Left ventricle myocardium superior (tissue), 1 donor: ENCODE measurements around the gene LRRK1. TPM values are rescaled to one million over a fixed set of nuclear protein-coding genes. Genes with fewer than 3 reads are reported as not detected.

Experiments
- ATAC-seq: fragments of 200-7000 bp; cut with Tn5 transposase; one replicate; pipeline ENCODE4 v1.9.1; 2020; ENCODE audit warnings: mild to moderate bottlenecking, moderate library complexity
- DNase-seq: peaks from one replicate; pipeline ENCODE4 v3.0.0-alpha.2; 2020
- intact Hi-C: fragments of 100-400 bp; cut with micrococcal nuclease; formaldehyde crosslinking; loops from one replicate; pipeline ENCODE4 v1.11.0; 2022
- total RNA-seq: library from RNA; stranded (reverse); fragmentation: NEBNext Ultra II Directional; extraction: Animal tissue kit (Norgen Biotek cat#: 25700); gene quantifications from one replicate; pipeline ENCODE4 v1.2.1, GENCODE V29; 2021
- donor health status: DM: no; HTN: yes; CAD: no; lungs with severe emphysema.

Gene LRRK1
- total RNA-seq, 1 donor from 2014 or later, result 2.3 TPM

- no peak for DNase-seq
- intact Hi-C loops, result no loop called here
Measured at GRCh38 chr15:100930306-100930848, 11.2 kb downstream of the LRRK1 start.

GRCh38 chr15:100931143-100931890 lies 12.2 kb downstream of the LRRK1 start:
- DNase-seq, result no peak
- intact Hi-C loops, result no loop called here
- no peak for ATAC-seq

More at GRCh38 chr15:100930306-100930848, 11.2 kb downstream of the LRRK1 start:
- ATAC-seq, result no peak

GRCh38 chr15:100932676-100933348 lies 13.7 kb downstream of the LRRK1 start:
- DNase-seq, result no peak
- ATAC-seq, result no peak
- intact Hi-C loops, result no loop called here

DNA sequence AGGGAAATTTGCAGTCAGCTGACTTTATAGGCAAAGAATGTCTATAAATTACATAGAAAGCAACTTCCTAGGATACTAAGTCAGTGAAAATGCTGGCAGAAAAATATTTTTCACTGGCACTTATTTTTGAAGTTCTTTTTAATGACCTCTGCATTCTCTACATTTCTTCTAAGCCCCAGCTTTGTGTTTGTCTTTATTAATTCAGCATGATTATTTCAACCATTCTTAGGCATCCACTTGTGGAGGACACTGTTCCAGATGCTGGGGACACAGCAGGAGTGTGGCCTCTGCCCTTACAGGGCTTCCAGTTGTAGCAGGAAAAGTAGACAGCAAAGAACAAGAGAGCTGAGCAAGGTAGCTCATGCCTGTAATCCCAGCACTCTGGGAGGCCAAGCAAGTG lies 15.0 kb downstream of the LRRK1 start:
- DNase-seq, result no peak
- intact Hi-C loops, result no loop called here
- ATAC-seq, result no peak

- no peak for DNase-seq
- no peak for ATAC-seq
- intact Hi-C loops, result no loop called here
Measured at GRCh38 chr15:100934726-100935125, 15.6 kb downstream of the LRRK1 start.

DNA sequence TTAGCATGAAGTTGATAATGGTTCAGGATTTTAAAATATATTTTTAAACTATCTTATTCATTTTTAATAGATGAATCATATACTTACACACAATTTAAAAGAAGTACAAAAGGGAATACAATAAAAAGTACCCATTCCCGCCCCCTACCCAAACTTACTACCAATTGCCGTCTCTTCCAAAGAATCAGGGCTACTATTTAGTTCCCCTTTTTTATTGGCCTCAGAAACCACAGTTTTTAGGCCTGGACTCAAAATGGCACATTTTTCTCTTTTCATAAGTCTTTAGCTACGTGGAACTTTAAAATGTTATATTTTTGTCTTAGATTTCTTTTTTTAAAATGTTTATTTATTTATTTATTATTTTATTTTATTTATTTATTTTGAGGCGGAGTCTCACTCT lies 18.0 kb downstream of the LRRK1 start:
- DNase-seq (no peak), ATAC-seq (no peak)
- intact Hi-C loops, result no loop called here

DNA sequence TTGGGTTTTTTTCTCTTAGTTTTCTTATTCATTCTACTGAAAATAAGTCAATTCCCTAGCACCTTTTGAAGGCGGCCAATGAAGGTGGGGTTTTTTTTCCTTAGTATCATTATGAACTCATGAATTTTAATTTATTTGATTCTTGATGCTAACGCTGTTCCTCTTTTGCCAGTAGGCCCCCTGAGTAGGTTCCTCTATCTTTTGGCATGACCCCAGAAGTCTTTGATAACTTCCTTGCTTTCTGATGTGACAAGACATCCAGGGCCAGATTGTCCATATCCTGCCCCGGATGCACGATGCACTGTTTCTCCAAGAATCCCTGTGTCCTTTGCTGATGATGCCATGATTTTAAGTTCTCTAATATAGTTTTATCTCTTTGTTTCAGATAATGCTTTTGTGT lies 20.6 kb downstream of the LRRK1 start:
- intact Hi-C loops, result no loop called here
- DNase-seq, result no peak

GRCh38 chr15:100940767-100941379 lies 21.7 kb downstream of the LRRK1 start:
- DNase-seq (no peak), ATAC-seq (no peak)
- intact Hi-C loops, result no loop called here

More for the DNA sequence above, 20.6 kb downstream of the LRRK1 start:
- ATAC-seq, result no peak

DNA sequence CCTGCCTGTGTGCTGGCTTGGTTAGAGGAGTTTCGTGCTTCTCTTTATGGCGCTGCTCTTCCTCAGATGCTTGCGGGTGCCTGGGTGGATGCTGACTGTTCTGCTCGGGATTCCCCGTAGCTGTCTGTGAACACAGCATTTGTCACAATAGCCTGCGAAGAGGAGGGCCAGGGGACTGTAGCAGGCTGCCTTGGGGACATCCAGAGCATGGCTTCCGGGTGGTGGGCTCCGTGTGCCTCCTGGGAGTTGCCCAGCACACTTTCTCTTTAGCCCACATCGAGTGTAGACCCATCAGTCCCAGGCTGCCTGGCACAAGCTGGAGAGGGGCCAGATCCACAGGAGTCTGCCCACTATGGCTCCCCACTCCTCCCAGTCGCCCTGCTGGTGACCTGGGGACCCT lies 22.4 kb downstream of the LRRK1 start:
- DNase-seq (no peak), ATAC-seq (no peak)
- intact Hi-C loops, result no loop called here

DNA sequence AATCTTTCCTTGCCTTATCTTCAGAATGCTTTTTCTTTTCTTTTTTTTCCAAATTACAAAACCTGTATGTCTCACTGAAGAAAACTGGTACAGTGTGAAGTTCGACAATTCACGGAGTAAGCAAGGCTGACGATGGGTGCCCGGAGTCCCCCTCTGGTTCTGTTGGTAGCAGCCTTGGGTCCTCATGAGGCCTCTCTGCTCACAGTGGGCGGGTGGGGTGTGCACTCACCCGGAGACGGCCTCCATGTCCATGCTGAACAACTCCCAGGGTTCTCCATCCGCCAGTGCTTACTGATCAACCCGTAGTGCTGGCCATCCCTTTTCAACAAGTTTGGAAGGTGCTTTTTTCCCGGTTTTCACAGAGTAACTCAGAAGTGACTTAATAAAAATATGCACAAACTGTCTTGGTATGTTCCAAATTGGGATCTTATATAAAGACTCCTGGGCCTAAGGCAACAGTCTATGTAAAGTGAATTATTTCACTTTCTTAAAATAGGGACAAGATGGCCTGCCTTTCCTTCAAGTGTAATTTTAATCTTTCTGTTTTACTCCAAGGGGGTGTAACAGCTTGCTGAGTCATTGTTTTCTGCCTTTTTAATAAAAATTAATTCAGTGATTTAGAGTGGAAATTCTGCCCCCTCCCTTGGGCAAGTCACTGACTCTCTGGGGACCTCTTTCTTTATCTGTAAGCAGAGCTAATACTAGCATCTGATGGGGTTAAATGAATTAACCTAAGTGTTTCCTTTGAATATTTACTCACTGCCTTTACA lies 23.7 kb downstream of the LRRK1 start:
- no peak for DNase-seq
- no peak for ATAC-seq
- intact Hi-C loops, result no loop called here

DNA sequence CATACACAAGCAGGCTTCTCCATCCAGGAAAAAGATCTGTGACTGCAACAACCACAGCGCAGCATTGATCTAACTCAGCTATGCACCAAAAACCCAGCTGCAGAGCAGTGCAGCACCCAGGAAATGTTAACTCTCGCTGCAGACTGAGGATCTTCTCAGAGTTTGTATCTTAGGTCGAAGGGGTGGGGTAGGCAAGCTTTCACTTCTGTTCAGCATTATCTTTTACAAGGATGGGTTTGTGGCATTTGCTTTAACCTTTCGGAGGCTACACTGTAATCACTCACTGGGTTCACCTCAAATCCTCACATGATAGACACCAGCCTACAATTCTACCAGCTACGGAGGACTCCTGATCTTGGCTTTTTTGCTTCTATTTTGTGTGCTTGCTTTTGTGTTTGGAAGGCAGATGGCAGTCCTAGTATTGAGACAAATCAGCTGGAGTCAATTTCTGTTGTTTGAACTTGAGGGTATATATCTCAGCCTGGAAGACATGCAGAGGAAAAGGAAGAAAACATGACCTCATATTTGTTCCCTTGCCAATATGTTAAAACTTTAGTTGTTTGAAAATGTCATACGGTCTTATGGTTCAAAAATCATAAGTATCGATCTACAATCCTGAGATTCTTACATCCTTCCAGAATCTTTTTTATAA lies 25.2 kb downstream of the LRRK1 start:
- ATAC-seq, result no peak
- intact Hi-C loops, result no loop called here
- DNase-seq, result no peak

DNA sequence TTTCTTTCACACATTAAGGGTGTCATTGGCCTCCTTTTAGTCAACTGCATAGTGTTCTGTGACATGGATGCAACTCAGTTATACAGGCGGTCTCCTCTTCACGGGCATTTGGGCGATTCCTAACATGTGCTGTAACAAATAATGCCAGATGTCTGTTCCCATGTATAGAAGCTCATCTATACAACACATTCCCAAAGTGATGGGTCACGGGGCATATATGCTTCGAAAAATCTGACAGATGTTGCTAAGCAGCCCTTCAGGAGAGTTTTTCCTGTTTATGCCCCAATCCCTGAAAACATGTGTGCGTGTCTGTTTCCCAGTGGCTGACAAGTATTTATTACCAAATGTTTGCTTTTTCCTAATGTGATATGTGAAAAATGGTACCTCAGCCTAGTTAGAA lies 25.8 kb downstream of the LRRK1 start:
- intact Hi-C loops, result no loop called here
- no peak for ATAC-seq

DNA sequence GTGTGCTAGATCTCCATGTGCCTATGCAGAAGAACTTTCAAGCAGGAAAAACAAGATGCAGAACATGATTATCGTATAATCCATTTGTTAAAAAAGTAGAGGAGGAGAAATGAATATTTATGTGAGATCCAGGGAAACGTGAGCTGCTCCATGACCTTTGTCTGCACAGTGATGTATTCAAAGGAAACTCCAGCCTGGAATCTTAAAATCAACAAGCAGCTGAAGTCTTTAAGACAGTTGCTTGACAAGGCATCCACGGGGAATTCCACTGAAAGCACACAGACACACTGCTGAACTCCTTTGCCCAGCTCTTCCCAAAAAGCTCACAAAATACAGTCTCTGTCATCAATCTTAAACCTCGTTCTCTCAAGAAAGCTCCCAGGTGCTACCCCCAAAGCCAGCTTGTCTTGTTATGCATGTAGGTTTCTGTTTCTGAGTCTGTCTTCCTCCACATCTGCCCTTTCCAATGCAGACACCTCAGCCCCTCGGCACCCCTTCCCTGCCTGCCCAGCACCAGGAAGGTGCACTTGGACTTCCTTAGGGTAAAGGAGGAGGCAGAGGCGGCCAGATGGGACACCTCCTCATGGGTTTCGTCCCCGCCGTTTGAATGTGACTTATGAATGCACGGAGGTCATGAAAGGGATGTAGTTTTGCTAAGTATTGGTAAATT lies 28.7 kb downstream of the LRRK1 start:
- no peak for DNase-seq
- intact Hi-C loops, result no loop called here
- no peak for ATAC-seq

More for the DNA sequence above, 25.8 kb downstream of the LRRK1 start:
- no peak for DNase-seq

DNA sequence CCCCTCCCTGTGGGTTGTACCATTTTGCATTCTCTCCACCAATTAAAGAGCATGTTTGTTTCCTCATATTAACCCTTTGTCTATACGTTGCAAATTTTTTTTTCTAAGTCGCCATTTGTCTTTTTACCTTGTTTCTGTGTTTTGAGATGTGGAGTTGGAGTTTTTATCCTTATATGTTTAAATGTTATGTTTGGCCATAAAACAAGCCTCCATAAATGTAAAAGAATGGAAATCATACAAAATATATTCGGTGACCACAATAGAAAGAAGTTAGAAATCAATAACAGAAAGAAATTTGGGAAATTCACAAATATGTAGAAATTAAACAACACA lies 29.2 kb downstream of the LRRK1 start:
- DNase-seq (no peak), ATAC-seq (no peak)
- intact Hi-C loops, result no loop called here

GRCh38 chr15:100949691-100950090 lies 30.5 kb downstream of the LRRK1 start:
- DNase-seq, result no peak
- intact Hi-C loops, result no loop called here
- no peak for ATAC-seq

GRCh38 chr15:100951965-100952364 lies 32.8 kb downstream of the LRRK1 start:
- intact Hi-C loops, result no loop called here
- DNase-seq (no peak), ATAC-seq (no peak)

- no peak for ATAC-seq
Measured at GRCh38 chr15:100952566-100952965, 33.4 kb downstream of the LRRK1 start.

DNA sequence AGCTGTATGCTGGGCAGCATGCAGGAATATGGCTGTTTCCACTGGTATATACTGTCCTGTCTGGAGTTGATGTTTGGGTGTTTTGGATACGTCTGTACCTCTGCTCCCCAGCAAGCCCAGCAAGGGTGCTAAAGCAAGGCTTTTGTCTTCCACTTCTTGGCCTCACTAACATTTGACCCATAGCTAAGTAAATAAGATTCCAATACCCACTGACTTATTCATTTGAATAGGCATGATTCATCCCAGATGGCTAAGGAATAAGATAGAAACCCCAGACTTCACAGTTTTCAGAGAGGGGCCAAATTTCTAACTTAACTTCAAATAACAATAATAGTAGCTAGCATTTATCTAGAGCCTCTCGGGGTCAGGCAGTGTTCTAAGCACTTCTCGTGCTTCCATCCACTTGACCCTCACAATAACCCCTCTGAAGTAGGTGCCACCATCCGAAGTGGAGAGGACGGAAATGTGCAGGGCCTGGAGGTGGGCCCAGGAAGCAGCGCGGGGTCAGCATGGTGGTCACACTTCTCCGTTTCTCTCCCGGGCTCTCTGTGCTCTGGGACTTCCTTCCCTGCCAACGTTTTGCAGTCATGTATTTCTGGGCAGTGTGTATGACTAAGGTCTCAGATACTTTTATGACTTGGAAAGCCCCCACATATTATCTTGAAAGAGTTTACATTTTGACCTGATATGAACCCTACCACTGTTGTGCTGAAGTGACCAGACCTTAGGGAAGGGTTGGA lies 39.3 kb downstream of the LRRK1 start:
- intact Hi-C loops, result no loop called here
- DNase-seq (no peak), ATAC-seq (no peak)

More at GRCh38 chr15:100952566-100952965, 33.4 kb downstream of the LRRK1 start:
- intact Hi-C loops, result no loop called here
- no peak for DNase-seq
